K562 (cell line): ENCODE measurements around the gene ARID4B. TPM values are rescaled to one million over a fixed set of nuclear protein-coding genes. Genes with fewer than 3 reads are reported as not detected.
A peak's percentile ranks its signal among the peaks of the same experiment; 100 is the strongest.

Experiments used
- CHD4 ChIP-seq: fragments of 200-600 bp; sonication (generic); IDR thresholded peaks from 3 replicates; pipeline ENCODE4 v1.6.1; 2012; ENCODE audit warnings: low read depth, mild to moderate bottlenecking, mixed read lengths, low read length, inconsistent platforms; ENCODE audit not compliant: insufficient read depth, insufficient replicate concordance, poor library complexity, severe bottlenecking
- DPF2 ChIP-seq: fragments of 450-650 bp; IDR thresholded peaks from 2 replicates; pipeline ENCODE4 v1.6.1; 2016
- FOXP1 ChIP-seq: sonication (generic); formaldehyde crosslinking; IDR thresholded peaks from 2 replicates; pipeline ENCODE4 v1.8.0; 2022; ENCODE audit warnings: mild to moderate bottlenecking, missing genetic modification reagents
- GABPB2 ChIP-seq: fragments of 250-450 bp; sonication (Bioruptor Pico); conservative IDR thresholded peaks from 2 replicates; pipeline ENCODE4 v1.5.1; 2021; ENCODE audit warnings: mild to moderate bottlenecking
- HDGF ChIP-seq: fragments of 450-650 bp; IDR thresholded peaks from 2 replicates; pipeline ENCODE4 v1.6.1; 2016
- POLR2AphosphoS5 ChIP-seq: IDR thresholded peaks from 2 replicates; pipeline ENCODE4 v1.6.1; 2011; ENCODE audit warnings: mild to moderate bottlenecking, low read depth, low read length, moderate library complexity; ENCODE audit not compliant: control insufficient read depth, insufficient read depth
- REST ChIP-seq, 2 experiments: fragments of 450-650 bp; formaldehyde crosslinking in 1 of 2; IDR thresholded peaks; 2 replicates each; pipeline versions ENCODE4 v1.4.0 to v1.6.1; 2014 to 2020; ENCODE audit warnings: mild to moderate bottlenecking in 2 of 2, borderline replicate concordance in 1 of 2, low read depth in 1 of 2
- RFX5 ChIP-seq: IDR thresholded peaks from 2 replicates; pipeline ENCODE4 v1.6.1; 2011; ENCODE audit warnings: low read depth, mild to moderate bottlenecking, improper control_type of control experiment, low read length
- STAT5A ChIP-seq: IDR thresholded peaks from 2 replicates; pipeline ENCODE4 v1.6.1; 2012; ENCODE audit warnings: low read length, inconsistent platforms, borderline replicate concordance
- TCF15 ChIP-seq: fragments of 250-450 bp; sonication (Bioruptor Pico); IDR thresholded peaks from 2 replicates; pipeline ENCODE4 v1.8.0; 2022; ENCODE audit warnings: moderate library complexity, mild to moderate bottlenecking, inconsistent platforms
- THRAP3 ChIP-seq: fragments of 450-650 bp; IDR thresholded peaks from 2 replicates; pipeline ENCODE4 v1.6.1; 2016; ENCODE audit warnings: mild to moderate bottlenecking, inconsistent platforms, borderline replicate concordance
- TRIM28 ChIP-seq: fragments of 450-650 bp; IDR thresholded peaks from 2 replicates; pipeline ENCODE4 v1.6.1; 2017
- WHSC1 ChIP-seq: IDR thresholded peaks from one replicate; pipeline ENCODE4 v1.6.1; 2012; ENCODE audit warnings: low read length, control low read depth, inconsistent platforms
- ZFP1 ChIP-seq: fragments of 450-650 bp; formaldehyde crosslinking; IDR thresholded peaks from 2 replicates; pipeline ENCODE4 v1.4.0; 2020; ENCODE audit warnings: mild to moderate bottlenecking, mixed read lengths
- ZNF165 ChIP-seq: fragments of 250-450 bp; sonication (Bioruptor Pico); IDR thresholded peaks from 2 replicates; pipeline ENCODE4 v1.4.0; 2020; ENCODE audit warnings: borderline replicate concordance
- ZNF512 ChIP-seq: IDR thresholded peaks from 2 replicates; pipeline ENCODE4 v1.6.1; 2016; ENCODE audit warnings: missing genetic modification characterization, missing compliant biosample characterization
- polyA plus RNA-seq, 8 experiments: library from polyadenylated mRNA; depleted of rRNA in 4 of 8; stranded (reverse) in 5 of 8; unstranded in 3 of 8; fragments of >200 nt; fragmentation: Nextera tagmentation in 2 of 8; fragmentation: Illumina TruSeq in 1 of 8; extraction: Ambion mirVana in 2 of 8; extraction: Trizol in 1 of 8; gene quantifications; 2 replicates each; pipeline versions ENCODE4 v1.2.1 to v1.2.3, GENCODE V29; 2011 to 2014; ENCODE audit warnings: inconsistent platforms in 1 of 8, missing spikeins in 1 of 8
- total RNA-seq, 7 experiments: library from RNA; depleted of rRNA in 6 of 7; stranded (reverse); fragments of >200 nt in 6 of 7; fragmentation: Illumina TruSeq in 2 of 7; extraction: Trizol in 2 of 7; gene quantifications; 2 replicates each; pipeline versions ENCODE4 v1.2.1 to v1.2.3, GENCODE V29; 2011 to 2021; ENCODE audit warnings: low replicate concordance in 1 of 7

The ARID4B gene
- total and polyA plus RNA-seq, 9 of the 15 experiments (the other 6 are each of a cell fraction or from before 2014, with no cell fraction given) = 8.4 to 38.9 (median 18.5) TPM

GRCh38 chr1:235367000-235367908 lies 39.3 kb upstream of the ARID4B start, which contains the start of gene TBCE (continued):
- peak; percentile 22; the same call in 1 of the 2 replicates for TF ChIP-seq REST (IDR thresholded peaks at IDR 0.05; ENCODE audit: borderline replicate concordance)
- TF ChIP-seq REST (CRISPR knock-in tag; IDR thresholded peaks at IDR 0.05; ENCODE audit: low read depth) = peak; percentile 79; the same call in 1 of the 2 replicates
- peak; percentile 88 for TF ChIP-seq ZNF512 (tag)
- no peak for TF ChIP-seq GABPB2 (CRISPR knock-in tag)
- no peak for TF ChIP-seq RFX5
- TF ChIP-seq TRIM28 = no peak; the same call in 1 of the 2 replicates
- no peak for TF ChIP-seq HDGF
- TF ChIP-seq TCF15 = no peak
- TF ChIP-seq THRAP3 = no peak
- TF ChIP-seq POLR2AphosphoS5 = peak; percentile 94
- TF ChIP-seq WHSC1 = peak; percentile 37
- peak; percentile 35 for TF ChIP-seq DPF2
- peak; percentile 31; the same call in 1 of the 2 replicates for TF ChIP-seq FOXP1 (CRISPR knock-in tag)
- no peak; the same call in 1 of the 2 replicates for TF ChIP-seq STAT5A
- no peak for TF ChIP-seq CHD4
- 0 out of 2 replicates have a peak, but pooled peaks have one; percentile 44 for TF ChIP-seq ZNF165 (CRISPR knock-in tag)
- TF ChIP-seq ZFP1 = no peak
